ENCODE data around the gene RRN3.
"Not testable (repeated sequence)": the region's sequence is repeated elsewhere in the genome, so short reads cannot be mapped to it uniquely, and the experiment has no call there.

The RRN3 gene

DNA sequence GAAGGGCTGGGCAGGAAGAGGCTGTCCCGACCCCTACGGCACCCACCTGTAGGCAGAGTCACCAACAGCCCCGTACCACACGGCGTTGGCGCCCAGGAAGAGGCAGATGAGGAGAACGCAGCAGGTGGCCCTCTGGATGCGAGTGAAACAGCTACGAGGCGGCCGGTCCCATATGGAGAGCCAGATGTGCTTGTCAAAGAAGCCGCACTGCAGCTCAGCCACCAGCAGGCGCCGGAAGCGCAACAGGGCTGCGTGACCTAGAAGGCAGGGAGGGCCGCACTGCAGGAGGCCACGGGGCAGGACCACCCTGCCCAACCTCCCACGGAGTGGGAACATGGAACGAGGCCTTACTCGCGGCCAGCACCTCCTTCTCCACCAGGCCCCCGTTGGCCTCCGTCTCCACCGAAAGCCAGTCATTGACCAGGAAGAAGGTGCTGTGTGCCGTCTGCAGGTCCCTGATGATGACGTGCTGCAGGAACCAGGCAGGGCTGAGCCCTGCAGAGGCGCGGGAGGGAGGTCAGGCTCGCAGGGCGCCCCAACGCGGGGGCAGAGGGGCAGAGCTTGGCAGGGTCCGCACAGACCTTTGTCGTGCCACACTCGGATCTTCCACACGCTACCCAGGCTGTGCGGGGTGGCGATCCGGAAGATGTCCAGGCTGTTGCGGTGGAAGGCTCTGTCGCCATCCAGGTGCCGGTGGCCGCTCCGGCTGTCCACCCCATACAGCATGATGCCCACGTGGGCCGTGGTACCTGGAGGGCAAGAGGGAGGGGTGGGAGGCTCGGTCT, 33.8 kb upstream of the RRN3 start:
- not testable (repeated sequence) for DNase-seq (ENCODE audit: low read depth); H3K4me3 ChIP-seq (ENCODE audit: control insufficient read depth, low read depth, low read length)

DNA sequence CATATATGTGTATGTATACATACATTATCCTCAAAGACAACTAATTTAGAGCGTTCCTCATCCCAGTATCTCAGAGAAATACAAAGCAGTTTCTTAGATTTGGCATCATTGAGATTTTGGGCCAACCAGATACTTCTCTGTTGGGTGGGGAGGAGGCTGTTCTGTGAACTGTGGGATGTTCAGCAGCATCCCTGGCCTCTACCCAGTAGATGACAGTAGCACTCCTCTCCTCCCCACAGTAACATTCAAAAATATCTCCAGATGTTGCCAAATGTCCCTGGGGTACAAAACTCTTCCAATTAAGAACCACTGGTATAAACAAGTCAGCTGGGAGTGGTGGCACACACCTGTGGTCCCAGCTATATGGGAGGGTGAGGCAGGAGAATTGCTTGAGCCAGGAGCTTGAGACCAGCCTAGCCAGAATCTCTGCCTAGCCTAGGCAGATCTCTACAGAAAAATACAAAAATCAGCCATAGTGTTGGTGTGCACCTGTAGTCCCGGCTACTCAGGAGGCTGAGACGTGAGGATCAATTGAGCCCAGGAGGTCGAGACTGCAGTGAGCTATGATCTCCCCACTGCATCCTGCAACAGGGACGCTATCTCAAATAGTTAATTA, 6.4 kb upstream of the RRN3 start:
- not testable (repeated sequence) for DNase-seq (ENCODE audit: low read depth); H3K4me3 ChIP-seq (ENCODE audit: control insufficient read depth, low read depth, low read length)

DNA sequence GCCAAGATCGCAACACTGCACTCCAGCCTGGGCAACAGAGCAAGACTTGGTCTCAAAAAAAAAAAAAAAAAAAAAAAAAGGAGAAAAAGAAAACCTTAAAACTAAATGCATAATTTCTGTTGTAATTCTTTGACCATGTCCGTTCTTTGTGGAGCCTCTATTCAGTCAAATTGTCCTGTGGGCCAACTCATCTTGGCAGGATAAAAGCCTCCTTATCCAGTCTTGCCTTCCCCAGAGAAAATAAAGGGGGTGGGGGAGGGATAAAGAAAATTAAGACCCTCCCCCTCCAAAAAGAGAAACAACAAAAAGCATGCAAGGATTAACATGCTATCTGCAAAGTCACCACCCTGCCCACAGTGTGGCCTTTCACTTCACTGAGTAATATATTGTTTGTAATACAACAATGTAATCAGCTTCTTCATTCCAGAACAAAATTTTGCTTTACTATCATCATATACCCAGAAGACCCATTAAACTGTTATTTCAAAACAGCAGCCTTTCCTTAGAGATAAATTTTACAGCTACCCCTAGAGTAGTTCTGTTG, 5.4 kb upstream of the RRN3 start:
- not testable (repeated sequence) for H3K4me3 ChIP-seq (ENCODE audit: control insufficient read depth, low read depth, low read length); DNase-seq (ENCODE audit: low read depth)

DNA sequence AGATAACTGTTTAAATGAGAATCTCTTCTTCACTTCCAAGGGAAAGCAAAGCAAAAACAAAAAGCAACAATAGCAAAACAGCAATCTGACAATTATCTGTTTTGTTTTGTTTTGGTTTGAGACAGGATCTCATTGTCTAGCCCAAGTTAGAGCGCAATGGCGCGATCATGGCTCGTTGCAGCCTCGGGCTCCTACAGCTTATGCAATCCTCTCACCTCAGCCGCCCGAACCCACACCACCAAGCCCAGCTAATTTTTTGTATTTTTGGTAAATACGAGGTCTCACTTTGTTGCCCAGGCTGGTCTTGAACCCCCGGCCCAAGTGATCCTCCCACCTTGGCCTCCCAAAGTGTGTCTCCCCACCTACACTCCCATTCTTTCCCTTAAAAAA, 2.5 kb upstream of the RRN3 start:
- H3K4me3 ChIP-seq (ENCODE audit: control insufficient read depth, low read depth, low read length), result not testable (repeated sequence)

DNA sequence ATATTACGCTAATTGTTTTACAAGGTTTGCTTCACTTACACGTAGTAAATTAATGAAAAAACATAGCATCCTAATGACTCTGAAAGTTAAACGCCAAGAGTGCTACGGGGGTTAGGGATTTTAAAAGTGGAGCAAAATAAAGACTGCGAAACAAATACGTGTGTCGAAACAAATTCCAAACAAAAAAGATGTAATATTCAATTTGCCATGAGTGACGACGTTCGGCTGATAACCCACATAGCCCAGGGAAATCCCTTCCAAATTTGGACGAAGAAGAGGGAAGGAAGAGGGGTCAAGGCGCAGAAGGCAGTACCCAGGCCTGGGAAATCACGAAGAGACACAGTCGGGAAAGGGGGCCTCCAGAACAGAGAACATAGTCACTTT, 509 bp downstream of the RRN3 start:
- peak overlapping the region; percentile 72 for H3K4me3 ChIP-seq (ENCODE audit: control insufficient read depth, low read depth, low read length)
- DNase-seq (ENCODE audit: low read depth), result not testable (repeated sequence)

More for the DNA sequence above, 2.5 kb upstream of the RRN3 start:
- DNase-seq (ENCODE audit: low read depth), result not testable (repeated sequence)

DNA sequence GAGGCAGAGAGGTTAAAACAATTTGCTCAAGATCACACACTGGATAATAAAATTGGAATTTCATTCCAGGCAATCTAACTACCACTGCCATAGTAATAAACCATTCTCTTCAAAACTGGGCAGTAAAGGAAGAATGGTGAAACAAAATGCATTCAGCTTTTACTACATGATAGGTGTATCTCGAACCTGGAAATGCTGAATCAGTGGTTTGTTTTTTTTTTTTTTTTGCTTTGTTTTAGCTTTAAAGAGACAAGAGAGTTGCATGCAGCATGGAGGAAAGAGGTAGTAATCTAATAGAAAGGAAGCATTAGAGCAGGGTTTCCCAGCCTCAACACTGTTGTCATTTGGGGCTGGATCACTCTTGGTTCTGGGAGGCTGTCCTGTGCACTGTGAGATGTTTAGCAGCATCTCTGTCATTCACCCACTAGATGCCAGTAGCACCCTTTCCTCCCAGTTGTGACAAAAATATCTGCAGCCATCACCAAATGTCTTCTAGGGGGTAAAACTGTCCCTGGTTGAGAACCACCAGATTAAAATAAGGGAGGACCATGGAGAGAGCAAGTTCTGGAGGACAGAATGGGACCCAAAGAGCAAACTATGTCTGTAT, 3.3 kb downstream of the RRN3 start:
- not testable (repeated sequence) for DNase-seq (ENCODE audit: low read depth); H3K4me3 ChIP-seq (ENCODE audit: control insufficient read depth, low read depth, low read length)

DNA sequence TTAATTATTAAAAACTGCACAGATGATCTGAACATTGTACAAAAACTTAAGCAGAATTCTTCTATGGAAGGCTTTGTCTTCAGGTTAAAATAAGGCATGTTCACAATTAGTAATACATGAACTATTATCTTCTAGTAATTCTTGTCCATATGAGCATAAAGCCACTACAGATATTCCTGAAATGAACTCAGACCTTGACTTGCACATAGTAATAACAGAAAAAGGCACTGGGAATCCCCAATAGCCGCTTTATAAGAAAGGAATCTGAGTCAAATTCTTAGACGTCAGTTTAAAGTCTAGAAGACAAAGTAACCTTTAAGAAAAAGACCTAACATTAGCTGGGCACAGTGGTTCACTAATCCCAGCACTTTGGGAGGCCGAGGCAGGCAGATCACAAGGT, 11.3 kb downstream of the RRN3 start:
- DNase-seq (ENCODE audit: low read depth); H3K4me3 ChIP-seq (ENCODE audit: control insufficient read depth, low read depth, low read length): not testable (repeated sequence)

DNA sequence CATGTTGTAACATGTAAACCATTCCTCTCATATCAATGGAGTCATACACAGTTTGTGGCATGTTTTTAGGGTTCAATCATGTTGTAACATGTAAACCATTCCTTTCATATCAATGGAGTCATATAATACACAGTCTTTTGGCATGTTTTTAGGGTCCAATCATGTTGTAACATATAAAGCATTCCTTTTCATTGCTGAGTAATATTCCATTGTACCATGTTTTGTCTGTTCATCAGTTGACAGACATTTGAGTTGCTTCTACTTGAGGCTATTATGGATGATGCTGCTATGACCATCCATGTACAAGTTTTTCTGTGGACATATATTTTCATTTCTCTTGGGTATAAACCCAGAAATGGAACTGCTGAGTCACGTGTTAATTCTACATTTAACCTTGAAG, 13.2 kb downstream of the RRN3 start:
- not testable (repeated sequence) for DNase-seq (ENCODE audit: low read depth); H3K4me3 ChIP-seq (ENCODE audit: control insufficient read depth, low read depth, low read length)

DNA sequence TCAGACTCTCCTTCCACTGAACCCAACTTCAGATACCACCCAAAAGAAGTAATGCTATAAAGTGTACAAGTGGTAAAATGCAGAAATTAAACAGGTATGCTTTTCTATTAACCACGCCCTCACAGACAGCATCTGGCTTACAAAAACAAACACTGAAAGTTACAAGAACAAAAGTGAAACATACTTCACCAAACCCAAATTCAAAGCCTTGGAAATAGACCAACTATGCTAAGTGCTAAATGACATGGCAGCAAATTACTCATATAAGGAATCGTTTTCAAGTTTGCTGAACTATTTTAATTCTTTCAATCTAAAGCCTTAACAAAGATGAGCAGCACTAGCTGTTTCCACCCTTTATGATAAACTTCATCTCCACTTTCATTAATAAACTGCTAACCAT, 17.9 kb downstream of the RRN3 start:
- DNase-seq (ENCODE audit: low read depth), result not testable (repeated sequence)

DNA sequence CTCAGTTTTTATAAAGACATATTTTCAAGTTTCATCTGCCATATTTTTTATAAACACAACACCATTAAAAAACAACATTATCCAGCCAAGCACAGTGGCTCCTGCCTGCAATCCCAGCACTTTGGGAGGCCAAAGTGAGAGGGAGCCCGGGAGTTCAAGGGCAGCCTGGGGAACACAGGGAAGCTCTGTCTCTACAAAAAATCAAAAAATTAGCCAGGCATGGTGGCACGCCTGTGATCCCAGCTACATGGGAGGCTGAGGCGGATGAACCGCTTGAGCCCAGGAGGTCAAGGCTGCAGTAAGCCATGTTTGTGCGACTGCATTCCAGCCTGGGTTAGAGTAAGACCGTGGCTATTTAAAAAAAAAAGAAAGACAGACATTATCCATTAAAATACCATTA, 21.0 kb downstream of the RRN3 start:
- no peak for DNase-seq (ENCODE audit: low read depth)
- no peak overlapping the region for H3K4me3 ChIP-seq (ENCODE audit: control insufficient read depth, low read depth, low read length)
- TF ChIP-seq, protein P1, sequence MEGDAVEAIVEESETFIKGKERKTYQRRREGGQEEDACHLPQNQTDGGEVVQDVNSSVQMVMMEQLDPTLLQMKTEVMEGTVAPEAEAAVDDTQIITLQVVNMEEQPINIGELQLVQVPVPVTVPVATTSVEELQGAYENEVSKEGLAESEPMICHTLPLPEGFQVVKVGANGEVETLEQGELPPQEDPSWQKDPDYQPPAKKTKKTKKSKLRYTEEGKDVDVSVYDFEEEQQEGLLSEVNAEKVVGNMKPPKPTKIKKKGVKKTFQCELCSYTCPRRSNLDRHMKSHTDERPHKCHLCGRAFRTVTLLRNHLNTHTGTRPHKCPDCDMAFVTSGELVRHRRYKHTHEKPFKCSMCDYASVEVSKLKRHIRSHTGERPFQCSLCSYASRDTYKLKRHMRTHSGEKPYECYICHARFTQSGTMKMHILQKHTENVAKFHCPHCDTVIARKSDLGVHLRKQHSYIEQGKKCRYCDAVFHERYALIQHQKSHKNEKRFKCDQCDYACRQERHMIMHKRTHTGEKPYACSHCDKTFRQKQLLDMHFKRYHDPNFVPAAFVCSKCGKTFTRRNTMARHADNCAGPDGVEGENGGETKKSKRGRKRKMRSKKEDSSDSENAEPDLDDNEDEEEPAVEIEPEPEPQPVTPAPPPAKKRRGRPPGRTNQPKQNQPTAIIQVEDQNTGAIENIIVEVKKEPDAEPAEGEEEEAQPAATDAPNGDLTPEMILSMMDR (IDR thresholded peaks at IDR 0.05; ENCODE audit: control insufficient read depth, insufficient read depth, low read depth, low read length, missing control alignments), result no peak

More for the DNA sequence above, 17.9 kb downstream of the RRN3 start:
- not testable (repeated sequence) for H3K4me3 ChIP-seq (ENCODE audit: control insufficient read depth, low read depth, low read length)

DNA sequence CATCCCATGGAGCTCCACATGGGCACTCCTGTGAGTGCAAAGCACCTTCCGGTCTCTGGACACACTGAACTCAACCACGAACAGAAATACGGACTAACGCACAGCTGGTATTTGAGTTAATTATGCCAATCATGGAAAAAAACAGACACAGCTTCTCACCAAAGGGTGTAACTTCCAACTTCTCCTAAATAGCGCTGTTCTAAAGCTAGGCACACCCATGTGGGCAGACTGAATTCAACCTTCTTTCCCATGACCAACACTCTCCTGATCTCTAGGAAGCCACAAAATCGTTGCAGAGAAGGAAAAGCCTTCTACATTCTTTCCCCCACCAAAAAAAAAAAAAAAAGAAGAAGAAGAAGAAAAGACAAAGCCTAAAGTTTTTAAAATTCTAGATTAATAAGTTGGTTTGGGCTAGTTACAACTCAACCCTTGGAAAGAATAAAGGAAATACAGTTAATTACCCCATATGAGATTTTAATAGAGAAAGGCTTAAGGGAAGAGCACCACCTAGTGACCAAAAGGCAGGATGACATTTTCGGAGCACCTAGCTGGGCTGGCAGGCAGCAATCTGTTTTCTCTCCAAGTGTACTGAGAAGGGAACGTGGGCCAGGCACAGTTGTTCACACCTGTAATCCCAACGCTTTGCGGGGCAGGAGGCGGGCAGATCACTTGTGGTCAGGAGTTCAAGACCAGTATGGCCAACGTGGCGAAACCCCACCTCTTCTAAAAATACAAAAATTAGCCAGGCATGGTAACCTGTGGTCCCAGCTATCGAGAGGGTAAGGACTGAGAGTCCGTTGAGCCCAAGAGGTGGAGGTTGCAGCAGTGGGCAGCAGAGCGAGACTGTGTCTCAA, 21.9 kb downstream of the RRN3 start:
- H3K4me3 ChIP-seq (ENCODE audit: control insufficient read depth, low read depth, low read length); DNase-seq (ENCODE audit: low read depth): not testable (repeated sequence)
- TF ChIP-seq, protein P1 (IDR thresholded peaks at IDR 0.05; ENCODE audit: control insufficient read depth, insufficient read depth, low read depth, low read length, missing control alignments), result peak; percentile 16

DNA sequence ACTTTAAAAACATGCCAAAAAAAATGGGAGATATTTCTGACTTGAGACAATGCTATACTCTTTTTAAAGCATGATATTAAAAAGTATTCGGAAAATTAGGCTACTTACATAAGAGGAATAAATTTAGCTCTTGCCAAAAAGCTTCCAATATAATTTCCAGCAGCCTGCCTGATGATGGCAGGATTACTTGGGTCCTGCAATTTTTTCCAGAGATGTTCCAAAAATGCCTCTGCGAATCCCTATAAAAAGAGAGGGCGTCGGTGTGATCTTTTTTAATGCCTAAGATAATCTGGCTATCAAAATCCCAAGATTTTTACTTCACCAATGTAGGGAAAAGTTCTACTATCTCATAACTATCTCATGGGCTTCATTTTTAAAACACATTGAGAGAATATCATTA, 23.1 kb downstream of the RRN3 start:
- not testable (repeated sequence) for DNase-seq (ENCODE audit: low read depth); H3K4me3 ChIP-seq (ENCODE audit: control insufficient read depth, low read depth, low read length)

DNA sequence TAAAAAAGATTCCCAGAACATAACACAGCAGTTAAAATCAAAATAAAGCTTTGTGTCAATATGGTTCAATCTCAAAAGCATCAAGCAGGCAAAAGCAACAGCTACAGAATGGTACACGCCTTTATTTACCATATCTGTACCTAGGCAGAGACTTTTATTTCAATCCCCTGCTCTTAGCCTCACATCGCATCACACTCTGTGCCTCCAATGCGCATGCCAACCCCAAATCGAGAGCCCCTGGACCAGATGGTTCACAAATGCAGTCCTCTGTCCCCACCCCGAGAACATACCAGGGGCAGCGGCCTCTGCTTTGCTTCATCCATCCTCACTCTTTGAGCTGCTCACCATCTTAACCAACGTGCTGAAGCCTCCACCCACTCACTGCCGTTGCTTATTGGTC, 27.4 kb downstream of the RRN3 start:
- not testable (repeated sequence) for DNase-seq (ENCODE audit: low read depth); H3K4me3 ChIP-seq (ENCODE audit: control insufficient read depth, low read depth, low read length)

DNA sequence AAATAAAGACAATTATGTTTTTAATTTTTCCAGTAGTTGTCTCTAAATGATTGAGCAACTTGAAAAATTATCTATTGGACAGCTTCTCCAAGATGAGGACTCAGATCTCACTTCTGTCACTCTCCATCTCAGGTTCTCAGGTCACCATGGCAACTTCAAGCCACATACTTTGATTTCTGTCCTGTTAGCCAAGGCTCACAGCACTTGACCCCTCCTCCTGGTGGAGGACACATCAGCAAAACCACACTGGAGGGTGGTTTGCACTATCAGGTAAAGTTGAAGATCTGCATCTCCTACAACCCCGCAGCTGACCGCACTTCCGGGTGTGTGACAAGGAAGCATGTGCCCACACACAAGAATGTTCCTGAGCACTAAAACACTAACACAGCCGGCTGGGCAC, 28.1 kb downstream of the RRN3 start:
- DNase-seq (ENCODE audit: low read depth); H3K4me3 ChIP-seq (ENCODE audit: control insufficient read depth, low read depth, low read length): not testable (repeated sequence)

DNA sequence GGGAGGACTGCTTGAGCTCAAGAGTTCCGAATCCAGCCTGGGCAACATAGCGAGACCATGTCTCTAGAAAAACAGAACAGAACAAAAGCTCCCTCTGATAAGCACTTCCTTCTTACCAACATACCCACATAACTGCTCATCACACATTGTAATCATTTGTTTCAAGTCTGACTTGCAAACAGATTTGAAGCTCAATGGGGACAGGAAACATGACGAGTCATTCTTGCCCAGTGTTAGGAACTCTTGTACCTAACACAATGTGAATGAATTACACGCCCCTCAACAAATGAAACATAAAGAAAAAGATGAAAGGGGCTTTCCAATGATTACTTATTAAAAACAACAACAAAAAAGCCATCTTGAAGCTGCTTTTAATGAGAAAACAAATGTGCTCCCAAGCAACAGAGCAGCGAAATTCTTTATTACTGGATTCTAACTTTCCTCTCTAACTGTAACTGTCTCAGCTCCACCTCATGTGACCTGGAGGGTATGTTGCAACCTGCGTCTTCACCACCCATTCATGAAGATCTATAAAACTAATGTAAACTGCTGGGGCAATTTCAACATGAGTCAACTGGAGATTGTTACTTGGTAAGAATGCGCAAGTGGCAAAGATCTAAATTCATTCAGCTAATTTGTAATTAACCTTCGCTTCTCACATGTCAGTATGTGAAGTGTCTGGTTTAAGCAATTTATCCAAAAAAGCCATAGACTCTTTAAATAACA, 31.8 kb downstream of the RRN3 start:
- DNase-seq (ENCODE audit: low read depth); H3K4me3 ChIP-seq (ENCODE audit: control insufficient read depth, low read depth, low read length): not testable (repeated sequence)
